ENCODE measurements around the gene FKBP8. TPM values are rescaled to one million over a fixed set of nuclear protein-coding genes. Genes with fewer than 3 reads are reported as not detected.

FKBP8 gene
- total RNA-seq, 1 experiment from 2014 or later = 261 TPM

- H3K27ac ChIP-seq (ENCODE audit: low read depth, low read length) = no peak overlapping the region; the same call in 1 of the 2 replicates
- H3K79me2 ChIP-seq (ENCODE audit: insufficient read depth, low read length) = peaks cover 87% of the 10 kb centered on the region
- no peaks in the 10 kb centered on the region for H3K36me3 ChIP-seq (ENCODE audit: control insufficient read depth in 1 of 2, insufficient read depth in 2 of 2, low read length in 2 of 2)
- ATAC-seq (no peak), DNase-seq (ENCODE audit: low read depth, low spot score) (no peak)
- no peaks in the 10 kb centered on the region for H3K9me2 ChIP-seq (ENCODE audit: insufficient read depth)
- H3K9me3 ChIP-seq (ENCODE audit: control insufficient read depth in 1 of 2, insufficient read depth in 1 of 2, low read depth in 1 of 2, low read length in 2 of 2) = no peaks in the 10 kb centered on the region
- no peak for TF ChIP-seq POLR2A (IDR thresholded peaks at IDR 0.05; ENCODE audit: borderline replicate concordance, extremely low read depth, insufficient read depth, insufficient read length)
- TF ChIP-seq SIN3A (IDR thresholded peaks at IDR 0.05; ENCODE audit: low read depth) = no peak
- no peaks in the 10 kb centered on the region for H4K20me1 ChIP-seq (ENCODE audit: insufficient read depth)
- H3K4me1 ChIP-seq (ENCODE audit: control insufficient read depth in 1 of 2, insufficient read depth in 2 of 2, low read length in 2 of 2) = peaks cover 9 to 10% of the 10 kb centered on the region in 2 experiments
- POLR2A ChIA-PET = interaction anchor here (1.0 kb wide), 1 partner anchor 25 kb away, joined by 3 read pairs; no protein-coding TSS in a partner anchor
- CTCF ChIA-PET = no interaction called here
- RAD21 ChIA-PET (ENCODE audit: low non-redundant PET in 1 of 2, low total read pairs in 2 of 2, uncharacterized antibody in 2 of 2, unreplicated experiment in 2 of 2) = no interaction called here
- H3K27me3 ChIP-seq (ENCODE audit: insufficient read depth, low read length) = no peaks in the 10 kb centered on the region
- H3K9ac ChIP-seq (ENCODE audit: low read length) = no peak overlapping the region
- H3K4me2 ChIP-seq (ENCODE audit: low read length) = no peak overlapping the region
- no TSS peak for BruUV-seq (replicated peaks)
- intact Hi-C loops (cut with micrococcal nuclease) = no loop called here
- no peak overlapping the region for H3K4me3 ChIP-seq (replicated peaks in 1 of 2; ENCODE audit: low read depth in 1 of 2, low read length in 2 of 2)
- no peak overlapping the region for H2AFZ ChIP-seq (ENCODE audit: low read depth, low read length, poor library complexity, severe bottlenecking)
Observed at GRCh38 chr19:18495204-18495911, 48.0 kb downstream of the FKBP8 start.

- BruUV-seq (replicated peaks) = no TSS peak
- Histone ChIP-seq H3K27ac (ENCODE audit: low read depth, low read length) (no peak overlapping the region), H2AFZ (ENCODE audit: low read depth, low read length, poor library complexity, severe bottlenecking) (no peak overlapping the region), H3K9me3 (ENCODE audit: control insufficient read depth in 1 of 2, insufficient read depth in 1 of 2, low read depth in 1 of 2, low read length in 2 of 2) (no peaks in the 10 kb centered on the region), H3K9me2 (ENCODE audit: insufficient read depth) (no peaks in the 10 kb centered on the region), H3K79me2 (ENCODE audit: insufficient read depth, low read length) (peaks cover 82% of the 10 kb centered on the region), H3K4me3 (replicated peaks in 1 of 2; ENCODE audit: low read depth in 1 of 2, low read length in 2 of 2) (no peak overlapping the region), H3K4me2 (ENCODE audit: low read length) (no peak overlapping the region), H3K36me3 (ENCODE audit: control insufficient read depth in 1 of 2, insufficient read depth in 2 of 2, low read length in 2 of 2) (no peaks in the 10 kb centered on the region), H4K20me1 (ENCODE audit: insufficient read depth) (no peaks in the 10 kb centered on the region), H3K4me1 (ENCODE audit: control insufficient read depth in 1 of 2, insufficient read depth in 2 of 2, low read length in 2 of 2) (peaks cover 9 to 11% of the 10 kb centered on the region in 2 experiments), H3K27me3 (ENCODE audit: insufficient read depth, low read length) (no peaks in the 10 kb centered on the region), H3K9ac (ENCODE audit: low read length) (no peak overlapping the region)
- ChIA-PET RAD21 (ENCODE audit: low non-redundant PET in 1 of 2, low total read pairs in 2 of 2, uncharacterized antibody in 2 of 2, unreplicated experiment in 2 of 2) (no interaction called here), CTCF (interaction anchor here (0.6 kb wide), 1 partner anchor 35 kb away, joined by 4 read pairs; no protein-coding TSS in a partner anchor), POLR2A (interaction anchor here (1.0 kb wide), 1 partner anchor 26 kb away, joined by 3 read pairs; no protein-coding TSS in a partner anchor)
- DNase-seq (ENCODE audit: low read depth, low spot score) (no peak), ATAC-seq (no peak)
- intact Hi-C loops (cut with micrococcal nuclease) = no loop called here
- no peak for TF ChIP-seq YY1 (IDR thresholded peaks at IDR 0.05; ENCODE audit: extremely low read depth, insufficient replicate concordance, low read depth, low read length)
- TF ChIP-seq ELF1 (IDR thresholded peaks at IDR 0.05; ENCODE audit: borderline replicate concordance, low read depth) = no peak
- TF ChIP-seq CBX3 (IDR thresholded peaks at IDR 0.05; ENCODE audit: low read depth) = no peak
- TF ChIP-seq ZNF274 (IDR thresholded peaks at IDR 0.05; ENCODE audit: low read depth, low read length) = no peak
- TF ChIP-seq MAX (IDR thresholded peaks at IDR 0.05) = no peak
- TF ChIP-seq SP1 (IDR thresholded peaks at IDR 0.05; ENCODE audit: low read depth) = no peak
- TF ChIP-seq TCF7L2 (IDR thresholded peaks at IDR 0.05; ENCODE audit: borderline replicate concordance, extremely low read depth, insufficient read depth, insufficient read length) = no peak
- no peak for TF ChIP-seq ATF3 (IDR thresholded peaks at IDR 0.05)
- TF ChIP-seq SIN3A (IDR thresholded peaks at IDR 0.05; ENCODE audit: low read depth) = no peak
- no peak for TF ChIP-seq EGR1 (IDR thresholded peaks at IDR 0.05; ENCODE audit: low read depth)
- no peak for TF ChIP-seq JUND (IDR thresholded peaks at IDR 0.05)
- no peak for TF ChIP-seq FOSL1 (IDR thresholded peaks at IDR 0.05; ENCODE audit: low read depth)
- no peak for TF ChIP-seq CEBPB (IDR thresholded peaks at IDR 0.05; ENCODE audit: low read depth)
- no peak for TF ChIP-seq POLR2AphosphoS5 (IDR thresholded peaks at IDR 0.05; ENCODE audit: low read depth, low read length)
- no peak for TF ChIP-seq EZH2phosphoT487 (IDR thresholded peaks at IDR 0.05; ENCODE audit: borderline replicate concordance)
- no peak for TF ChIP-seq SRF (IDR thresholded peaks at IDR 0.05; ENCODE audit: low read depth)
- no peak for TF ChIP-seq RAD21 (IDR thresholded peaks at IDR 0.05; ENCODE audit: low read depth)
- no peak for TF ChIP-seq REST (IDR thresholded peaks at IDR 0.05; ENCODE audit: low read depth)
Observed at GRCh38 chr19:18494267-18494607, 49.1 kb downstream of the FKBP8 start.
